ENCODE data around the gene ERC2. TPM values are rescaled to one million over a fixed set of nuclear protein-coding genes. Genes with fewer than 3 reads are reported as not detected.

ERC2 gene
- total and polyA plus RNA-seq, 2 of the 8 experiments (the other 6 are each of a cell fraction or from before 2014, with no cell fraction given), result 16.4 to 22.8 TPM

DNA sequence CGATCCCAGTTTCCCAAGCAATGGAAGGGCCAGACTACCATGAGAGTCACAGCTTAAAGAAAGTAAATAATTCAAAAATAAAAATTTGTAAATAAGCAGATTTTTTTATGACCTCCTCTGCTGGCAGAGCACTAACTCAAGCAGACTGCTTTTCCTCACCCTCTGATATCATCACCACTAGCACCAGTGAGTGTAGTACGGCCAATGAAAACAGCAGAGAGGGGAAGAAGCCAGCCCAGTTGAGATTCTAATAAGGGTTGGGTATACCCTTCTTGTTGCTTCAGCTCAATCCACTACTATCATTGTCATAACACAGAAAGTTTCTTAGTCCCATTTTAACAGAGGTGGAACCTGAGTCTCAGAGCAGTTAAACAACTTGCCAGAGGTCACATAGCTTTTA is 193.1 kb downstream of the ERC2 start (continued):
- TF ChIP-seq, protein P1, sequence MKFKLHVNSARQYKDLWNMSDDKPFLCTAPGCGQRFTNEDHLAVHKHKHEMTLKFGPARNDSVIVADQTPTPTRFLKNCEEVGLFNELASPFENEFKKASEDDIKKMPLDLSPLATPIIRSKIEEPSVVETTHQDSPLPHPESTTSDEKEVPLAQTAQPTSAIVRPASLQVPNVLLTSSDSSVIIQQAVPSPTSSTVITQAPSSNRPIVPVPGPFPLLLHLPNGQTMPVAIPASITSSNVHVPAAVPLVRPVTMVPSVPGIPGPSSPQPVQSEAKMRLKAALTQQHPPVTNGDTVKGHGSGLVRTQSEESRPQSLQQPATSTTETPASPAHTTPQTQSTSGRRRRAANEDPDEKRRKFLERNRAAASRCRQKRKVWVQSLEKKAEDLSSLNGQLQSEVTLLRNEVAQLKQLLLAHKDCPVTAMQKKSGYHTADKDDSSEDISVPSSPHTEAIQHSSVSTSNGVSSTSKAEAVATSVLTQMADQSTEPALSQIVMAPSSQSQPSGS (IDR thresholded peaks at IDR 0.05; ENCODE audit: low read length), result no peak
- TF ChIP-seq, protein P2, sequence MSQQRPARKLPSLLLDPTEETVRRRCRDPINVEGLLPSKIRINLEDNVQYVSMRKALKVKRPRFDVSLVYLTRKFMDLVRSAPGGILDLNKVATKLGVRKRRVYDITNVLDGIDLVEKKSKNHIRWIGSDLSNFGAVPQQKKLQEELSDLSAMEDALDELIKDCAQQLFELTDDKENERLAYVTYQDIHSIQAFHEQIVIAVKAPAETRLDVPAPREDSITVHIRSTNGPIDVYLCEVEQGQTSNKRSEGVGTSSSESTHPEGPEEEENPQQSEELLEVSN (IDR thresholded peaks at IDR 0.05), result no peak
- TF ChIP-seq CHD1 (IDR thresholded peaks at IDR 0.05; ENCODE audit: low read depth, low read length) (no peak), SRF (IDR thresholded peaks at IDR 0.05; ENCODE audit: low read depth, low read length) (no peak)

Measured in H1 (cell line).